ENCODE measurements around the gene BCL2L2.

DNA sequence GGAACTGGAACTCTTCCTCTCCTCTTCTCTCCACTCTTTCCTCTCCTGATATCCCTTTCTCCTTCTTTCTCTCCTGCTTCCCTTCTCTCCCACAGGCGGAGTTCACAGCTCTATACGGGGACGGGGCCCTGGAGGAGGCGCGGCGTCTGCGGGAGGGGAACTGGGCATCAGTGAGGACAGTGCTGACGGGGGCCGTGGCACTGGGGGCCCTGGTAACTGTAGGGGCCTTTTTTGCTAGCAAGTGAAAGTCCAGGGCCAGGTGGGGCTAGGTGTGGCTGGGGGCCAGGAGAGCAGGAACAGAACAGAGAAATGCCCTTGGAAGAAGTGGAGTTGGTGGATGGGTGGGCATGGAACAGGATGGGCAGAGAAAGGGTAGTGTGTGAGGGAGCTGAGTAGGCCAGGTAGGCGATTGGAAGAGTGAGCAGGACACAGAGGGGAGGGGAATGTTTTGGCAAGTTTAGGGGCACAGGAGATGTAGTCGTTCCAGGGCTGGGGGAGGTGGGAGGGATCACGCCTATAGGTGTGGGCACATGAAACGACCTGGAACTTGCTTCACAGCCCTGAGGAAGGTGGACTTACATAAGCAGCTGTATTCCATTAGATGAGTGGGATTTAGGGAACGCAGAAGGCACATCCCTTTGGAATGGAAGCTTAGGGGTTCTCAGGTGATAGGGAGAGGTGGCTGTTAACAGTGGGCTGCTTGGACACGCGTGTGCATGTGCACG lies 2.2 kb downstream of the BCL2L2 start:
- TF ChIP-seq, protein P1, sequence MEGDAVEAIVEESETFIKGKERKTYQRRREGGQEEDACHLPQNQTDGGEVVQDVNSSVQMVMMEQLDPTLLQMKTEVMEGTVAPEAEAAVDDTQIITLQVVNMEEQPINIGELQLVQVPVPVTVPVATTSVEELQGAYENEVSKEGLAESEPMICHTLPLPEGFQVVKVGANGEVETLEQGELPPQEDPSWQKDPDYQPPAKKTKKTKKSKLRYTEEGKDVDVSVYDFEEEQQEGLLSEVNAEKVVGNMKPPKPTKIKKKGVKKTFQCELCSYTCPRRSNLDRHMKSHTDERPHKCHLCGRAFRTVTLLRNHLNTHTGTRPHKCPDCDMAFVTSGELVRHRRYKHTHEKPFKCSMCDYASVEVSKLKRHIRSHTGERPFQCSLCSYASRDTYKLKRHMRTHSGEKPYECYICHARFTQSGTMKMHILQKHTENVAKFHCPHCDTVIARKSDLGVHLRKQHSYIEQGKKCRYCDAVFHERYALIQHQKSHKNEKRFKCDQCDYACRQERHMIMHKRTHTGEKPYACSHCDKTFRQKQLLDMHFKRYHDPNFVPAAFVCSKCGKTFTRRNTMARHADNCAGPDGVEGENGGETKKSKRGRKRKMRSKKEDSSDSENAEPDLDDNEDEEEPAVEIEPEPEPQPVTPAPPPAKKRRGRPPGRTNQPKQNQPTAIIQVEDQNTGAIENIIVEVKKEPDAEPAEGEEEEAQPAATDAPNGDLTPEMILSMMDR (IDR thresholded peaks at IDR 0.05): no peak
- no peak for TF ChIP-seq POLR2A (IDR thresholded peaks at IDR 0.05)
